T1000 (cell line): ENCODE data around the gene ADAP1.

Source experiments
- DNase-seq: peaks from one replicate; lab custom pipeline; 2025; ENCODE audit warnings: mixed read lengths; lab: John Stamatoyannopoulos, UW

The ADAP1 gene

DNA sequence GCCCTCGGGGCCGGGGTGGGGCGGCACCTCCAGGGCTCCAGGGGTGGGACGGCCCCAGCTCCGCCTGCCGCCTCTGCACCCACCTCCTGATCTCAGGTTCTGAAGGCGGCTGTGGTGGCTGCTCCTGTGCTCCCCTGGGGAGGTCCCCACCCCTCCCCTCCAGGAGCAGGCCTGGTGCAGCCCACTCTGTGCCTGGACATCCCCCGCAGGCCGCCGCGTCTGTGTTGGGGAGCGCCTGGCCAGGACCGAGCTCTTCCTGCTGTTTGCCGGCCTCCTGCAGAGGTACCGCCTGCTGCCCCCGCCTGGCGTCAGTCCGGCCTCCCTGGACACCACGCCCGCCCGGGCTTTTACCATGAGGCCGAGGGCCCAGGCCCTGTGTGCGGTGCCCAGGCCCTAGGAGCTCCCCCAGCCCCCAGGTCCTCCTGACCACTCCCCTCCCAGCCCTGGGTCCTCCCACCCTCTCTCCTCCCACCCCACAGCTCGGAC is 34.0 kb upstream of the ADAP1 start:
- no peak for DNase-seq

- no peak for DNase-seq
Observed at GRCh38 chr7:987909-988308, 33.4 kb upstream of the ADAP1 start.

DNA sequence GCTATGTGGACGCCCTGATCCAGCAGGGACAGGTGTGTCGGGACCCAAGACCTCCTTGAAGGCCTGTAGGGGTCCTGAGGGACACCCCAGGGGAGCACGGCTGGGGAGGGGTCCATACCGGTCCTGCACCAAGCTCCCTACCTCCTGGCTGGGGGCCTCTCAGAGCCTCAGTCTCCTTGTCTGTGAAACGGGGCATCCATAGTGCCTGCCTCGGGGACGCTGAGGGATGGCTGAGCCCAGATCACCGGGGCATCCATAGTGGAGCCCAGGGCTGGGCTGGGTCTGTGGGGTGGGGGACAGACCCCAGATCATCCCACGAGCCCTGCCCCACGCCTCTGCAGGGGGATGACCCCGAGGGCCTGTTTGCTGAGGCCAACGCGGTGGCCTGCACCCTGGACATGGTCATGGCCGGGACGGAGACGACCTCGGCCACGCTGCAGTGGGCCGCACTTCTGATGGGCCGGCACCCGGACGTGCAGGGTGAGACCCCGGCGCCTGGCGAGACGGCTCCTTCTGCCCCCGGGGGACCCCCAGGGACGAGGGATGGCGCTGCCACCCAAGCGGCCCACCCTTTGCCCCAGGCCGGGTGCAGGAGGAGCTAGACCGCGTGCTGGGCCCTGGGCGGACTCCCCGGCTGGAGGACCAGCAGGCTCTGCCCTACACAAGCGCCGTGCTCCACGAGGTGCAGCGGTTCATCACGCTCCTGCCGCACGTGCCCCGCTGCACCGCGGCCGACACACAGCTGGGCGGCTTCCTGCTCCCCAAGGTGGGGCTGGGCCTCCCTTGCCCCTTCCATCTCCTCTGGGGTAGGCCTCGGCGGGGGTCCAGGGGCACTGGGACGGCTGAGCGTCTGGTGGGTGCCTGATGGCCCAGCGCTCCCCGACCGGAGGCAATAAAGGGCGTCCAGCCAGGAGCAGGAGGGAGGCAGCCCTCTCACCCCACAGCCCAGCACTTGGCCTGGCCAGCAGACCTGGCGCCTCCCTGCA is 32.6 kb upstream of the ADAP1 start:
- no peak for DNase-seq

- DNase-seq: no peak
Observed at GRCh38 chr7:985915-986741, 31.6 kb upstream of the ADAP1 start.

DNA sequence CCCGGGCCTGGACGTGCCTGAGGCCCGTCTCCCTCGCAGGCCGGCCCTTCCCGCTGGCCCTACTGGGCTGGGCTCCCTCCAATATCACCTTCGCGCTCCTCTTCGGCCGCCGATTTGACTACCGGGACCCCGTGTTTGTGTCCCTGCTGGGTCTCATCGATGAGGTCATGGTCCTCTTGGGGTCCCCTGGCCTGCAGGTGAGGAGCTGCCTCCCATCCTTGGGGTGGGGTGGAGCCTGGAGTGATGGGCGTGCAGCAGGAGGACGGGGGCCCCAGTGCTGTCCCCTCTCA is 30.6 kb upstream of the ADAP1 start:
- no peak for DNase-seq

DNA sequence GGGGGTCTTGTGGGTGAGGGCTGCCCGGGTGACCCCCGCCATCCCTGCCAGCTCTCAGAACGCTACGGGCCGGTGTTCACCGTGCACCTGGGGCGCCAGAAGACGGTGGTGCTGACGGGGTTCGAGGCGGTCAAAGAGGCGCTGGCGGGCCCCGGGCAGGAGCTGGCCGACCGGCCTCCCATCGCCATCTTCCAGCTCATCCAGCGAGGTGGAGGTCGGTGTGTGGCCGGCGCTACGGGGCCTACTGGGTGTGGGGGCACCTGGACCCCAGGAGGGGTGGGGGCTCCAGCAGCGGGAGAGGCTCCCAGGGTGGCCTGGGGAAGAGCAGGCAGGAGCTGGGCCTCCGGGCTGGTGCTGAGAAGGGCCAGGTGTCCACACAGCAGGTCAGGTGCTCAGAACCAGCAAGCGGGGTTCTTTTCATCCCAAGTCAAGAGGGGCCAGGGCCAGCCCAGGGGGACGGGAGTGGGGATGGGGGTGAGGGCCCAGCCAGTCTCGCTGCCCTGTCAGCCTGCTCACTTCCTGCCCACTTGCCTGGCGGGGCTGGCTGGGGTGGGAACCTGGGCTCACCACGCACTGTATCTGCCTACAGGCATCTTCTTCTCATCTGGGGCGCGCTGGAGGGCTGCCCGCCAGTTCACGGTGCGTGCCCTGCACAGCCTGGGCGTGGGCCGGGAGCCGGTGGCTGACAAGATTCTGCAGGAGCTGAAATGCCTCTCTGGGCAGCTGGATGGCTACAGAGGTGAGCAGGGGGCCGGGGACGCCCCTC is 30.1 kb upstream of the ADAP1 start:
- no peak for DNase-seq

- DNase-seq: no peak
Observed at GRCh38 chr7:983616-984071, 29.2 kb upstream of the ADAP1 start.

DNA sequence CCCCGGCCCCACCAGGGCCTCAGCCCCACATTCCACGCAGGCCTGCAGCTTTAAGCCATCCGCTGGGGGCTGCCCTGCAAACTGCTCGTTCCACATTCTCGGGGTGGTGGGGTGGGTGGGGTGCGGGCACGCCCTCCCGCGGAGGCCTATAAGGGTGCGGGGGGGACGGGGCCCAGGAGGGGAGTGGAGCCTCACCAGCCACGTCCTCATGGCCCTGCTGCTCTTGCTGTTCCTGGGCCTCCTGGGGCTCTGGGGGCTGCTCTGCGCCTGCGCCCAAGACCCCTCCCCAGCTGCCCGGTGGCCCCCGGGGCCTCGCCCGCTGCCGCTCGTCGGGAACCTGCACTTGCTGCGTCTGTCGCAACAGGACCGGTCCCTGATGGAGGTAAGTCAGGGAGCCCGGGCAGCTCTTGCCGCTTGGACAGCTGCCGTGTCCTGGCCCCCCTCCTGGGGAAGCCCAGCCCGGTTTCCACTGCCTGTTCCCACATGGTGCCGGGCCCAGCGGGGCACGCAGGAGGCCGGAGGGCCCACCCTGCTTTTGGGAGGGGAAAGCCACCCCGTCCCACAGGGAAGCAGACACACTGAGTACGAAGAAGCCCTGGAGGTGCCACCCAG is 28.6 kb upstream of the ADAP1 start, which contains the start of gene CYP2W1:
TSS of gene CYP2W1 (plus strand) at position 178 of the 612 bp plus-strand sequence. CDS start at position 209, 31 bp downstream.
- DNase-seq: no peak

- DNase-seq: no peak
Observed at GRCh38 chr7:982511-983003, 28.1 kb upstream of the ADAP1 start.

DNA sequence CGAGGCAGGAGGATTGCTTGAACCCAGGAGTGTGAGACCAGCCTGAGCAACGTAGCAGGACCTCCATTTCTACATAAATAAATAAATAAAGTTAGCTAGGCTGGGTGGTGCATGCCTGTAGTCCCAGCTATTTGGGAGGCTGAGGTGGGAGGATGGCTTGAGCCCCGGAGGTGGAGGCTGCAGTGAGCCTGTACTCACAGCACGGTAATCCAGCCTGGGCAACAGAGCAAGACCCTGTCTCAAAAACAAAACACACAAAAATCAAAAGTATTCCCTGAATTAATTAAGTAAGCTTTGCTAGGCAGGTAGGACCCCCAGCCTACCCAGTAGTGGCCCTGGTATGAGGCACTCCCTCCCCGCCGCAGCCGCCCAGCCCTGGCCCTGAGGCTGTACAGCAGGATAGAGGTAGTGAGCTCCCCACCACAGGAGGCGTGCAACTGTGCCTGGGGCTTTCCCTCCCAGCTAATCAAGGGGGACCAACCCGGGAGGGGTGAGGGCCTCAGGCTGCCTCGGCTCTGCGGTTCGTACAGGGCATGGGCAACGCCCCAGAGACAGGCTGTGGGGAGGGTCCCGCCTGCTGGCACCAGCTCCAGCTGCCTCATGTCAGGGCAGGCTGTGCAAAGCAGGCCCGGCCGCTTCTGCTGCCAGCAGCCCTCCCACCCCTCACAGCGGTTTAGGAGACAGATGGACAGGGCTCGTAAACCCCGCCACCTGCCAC is 27.5 kb upstream of the ADAP1 start:
- no peak for DNase-seq

- no peak for DNase-seq
Observed at GRCh38 chr7:979886-980571, 25.5 kb upstream of the ADAP1 start.

DNA sequence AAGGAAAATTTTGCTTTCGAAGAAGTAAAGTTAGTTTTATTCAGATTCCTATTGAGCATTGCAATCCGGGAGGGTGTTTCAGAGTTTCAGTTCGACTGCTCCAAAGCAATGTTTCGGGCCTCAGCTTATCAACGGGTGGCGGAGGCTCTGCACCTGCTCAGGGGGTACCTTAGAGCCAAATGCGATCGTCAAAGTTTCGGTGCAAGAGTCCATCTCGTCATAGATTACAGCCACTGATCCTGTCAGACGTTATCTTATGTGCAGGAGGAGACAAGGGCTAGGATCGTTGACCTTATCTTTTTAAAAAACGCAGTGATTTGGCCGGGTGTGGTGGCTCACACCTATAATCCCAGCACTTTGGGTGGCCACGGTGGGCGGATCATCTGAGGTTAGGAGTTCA is 24.7 kb upstream of the ADAP1 start:
- DNase-seq: no peak

DNA sequence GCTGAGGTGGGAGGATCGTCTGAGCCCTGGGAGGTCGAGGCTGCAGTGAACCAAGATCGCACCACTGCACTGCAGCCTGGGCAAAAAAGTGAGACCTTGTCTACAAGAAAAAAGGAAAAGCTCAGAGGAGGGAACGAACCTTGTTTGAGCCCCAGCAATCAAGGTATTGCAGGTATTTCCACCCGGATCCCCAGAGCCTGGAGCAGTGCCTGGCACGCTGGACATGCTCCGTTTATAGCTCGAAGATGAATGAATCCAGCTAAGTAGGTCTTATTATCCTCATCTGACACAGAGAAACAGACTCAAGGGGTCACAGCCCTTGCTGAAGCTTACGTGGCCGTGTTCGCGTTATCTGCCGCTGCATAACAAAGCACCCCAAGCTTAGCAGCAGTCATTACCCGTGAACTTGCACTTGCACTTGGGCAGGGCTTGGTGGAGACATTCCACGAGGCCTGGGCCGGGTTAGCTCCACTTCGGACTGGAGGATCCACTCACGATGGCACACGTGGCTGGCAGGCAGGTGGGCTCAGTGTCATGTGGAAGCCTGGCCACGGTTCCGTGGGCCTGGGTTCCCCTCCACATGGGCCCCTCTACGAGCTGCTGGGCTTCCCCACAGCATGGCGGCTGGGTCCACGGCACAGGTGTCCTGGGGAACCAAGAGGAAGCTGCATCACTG is 24.1 kb upstream of the ADAP1 start:
- no peak for DNase-seq

GRCh38 chr7:978049-978346 is 23.5 kb upstream of the ADAP1 start:
- DNase-seq: no peak

DNA sequence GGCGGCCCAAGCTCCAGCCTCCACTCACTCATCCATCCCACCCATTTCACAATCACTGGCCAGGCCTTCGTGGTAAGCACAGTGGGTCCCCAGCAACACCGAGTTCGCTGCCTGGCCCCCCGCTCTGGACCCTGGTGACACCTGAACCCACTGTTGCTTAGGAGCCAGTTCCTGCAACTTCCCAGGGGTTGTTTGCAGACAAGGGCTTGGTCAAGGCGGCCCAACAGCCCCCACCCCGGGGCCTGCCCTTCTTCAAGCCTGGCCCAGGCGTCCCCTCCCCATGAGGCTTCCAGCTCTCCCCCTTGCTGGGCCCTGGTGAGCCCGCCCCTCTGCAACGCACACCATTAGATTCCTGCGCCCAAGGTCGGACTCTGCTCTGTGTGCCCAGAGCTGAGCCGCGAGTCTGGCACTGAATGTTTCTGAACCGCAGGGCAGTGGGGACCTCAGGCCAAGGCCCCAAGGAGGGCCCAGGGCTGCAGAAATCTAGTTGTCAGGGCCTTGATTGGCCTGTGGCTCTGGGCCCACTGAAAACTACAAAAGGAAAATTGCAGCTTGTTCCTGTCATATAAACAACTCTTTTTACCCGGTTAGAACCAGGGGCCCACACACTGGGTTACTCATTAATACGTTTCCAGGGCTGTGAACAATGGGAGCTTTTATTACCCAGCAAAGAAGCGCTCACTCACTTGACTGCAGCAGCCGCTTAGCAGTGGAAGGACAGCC is 23.0 kb upstream of the ADAP1 start:
- no peak for DNase-seq

- no peak for DNase-seq
Observed at GRCh38 chr7:976901-977325, 22.4 kb upstream of the ADAP1 start.

- no peak for DNase-seq
Observed at GRCh38 chr7:975702-976473, 21.4 kb upstream of the ADAP1 start.
